Myocyte (in vitro differentiated cells): ENCODE data around the gene ARPC1A. TPM values are rescaled to one million over a fixed set of nuclear protein-coding genes. Genes with fewer than 3 reads are reported as not detected.
"Not testable (repeated sequence)": the region's sequence is repeated elsewhere in the genome, so short reads cannot be mapped to it uniquely, and the experiment has no call there.

Experiments used
- DNase-seq: peaks from one replicate; pipeline ENCODE4 v3.0.0-alpha.2; 2012; ENCODE audit warnings: low read depth
- total RNA-seq: library from RNA; depleted of rRNA; stranded (reverse); fragments of >200 nt; gene quantifications from 2 replicates; pipeline ENCODE4 v1.2.3, GENCODE V29; 2014

Gene ARPC1A
- total RNA-seq, 1 donor from 2014 or later = 116 TPM

GRCh38 chr7:99387239-99387635 is 61.5 kb downstream of the ARPC1A start:
- not testable (repeated sequence) for DNase-seq

DNA sequence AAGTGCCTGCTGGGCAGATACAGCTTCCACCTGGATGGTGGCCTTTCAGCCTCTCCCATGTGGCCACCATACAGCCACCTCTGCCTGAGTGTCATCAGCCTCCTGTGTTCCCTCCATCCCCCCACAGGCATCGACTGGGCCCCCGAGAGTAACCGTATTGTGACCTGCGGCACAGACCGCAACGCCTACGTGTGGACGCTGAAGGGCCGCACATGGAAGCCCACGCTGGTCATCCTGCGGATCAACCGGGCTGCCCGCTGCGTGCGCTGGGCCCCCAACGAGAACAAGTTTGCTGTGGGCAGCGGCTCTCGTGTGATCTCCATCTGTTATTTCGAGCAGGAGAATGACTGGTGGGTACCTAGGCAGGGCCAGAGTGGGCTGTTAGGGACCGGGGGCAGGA is 62.2 kb downstream of the ARPC1A start:
- no peak for DNase-seq

- no peak for DNase-seq
These were observed 64.1 kb downstream of the ARPC1A start for GRCh38 chr7:99389772-99390171.

GRCh38 chr7:99390941-99391602 is 65.4 kb downstream of the ARPC1A start:
- no peak for DNase-seq

GRCh38 chr7:99392046-99392445 is 66.3 kb downstream of the ARPC1A start:
- DNase-seq = no peak

- DNase-seq = no peak
These were observed 67.1 kb downstream of the ARPC1A start for GRCh38 chr7:99392659-99393354.

GRCh38 chr7:99393355-99394187 is 67.9 kb downstream of the ARPC1A start:
- no peak for DNase-seq

GRCh38 chr7:99394188-99394502 is 68.4 kb downstream of the ARPC1A start:
- DNase-seq = no peak

DNA sequence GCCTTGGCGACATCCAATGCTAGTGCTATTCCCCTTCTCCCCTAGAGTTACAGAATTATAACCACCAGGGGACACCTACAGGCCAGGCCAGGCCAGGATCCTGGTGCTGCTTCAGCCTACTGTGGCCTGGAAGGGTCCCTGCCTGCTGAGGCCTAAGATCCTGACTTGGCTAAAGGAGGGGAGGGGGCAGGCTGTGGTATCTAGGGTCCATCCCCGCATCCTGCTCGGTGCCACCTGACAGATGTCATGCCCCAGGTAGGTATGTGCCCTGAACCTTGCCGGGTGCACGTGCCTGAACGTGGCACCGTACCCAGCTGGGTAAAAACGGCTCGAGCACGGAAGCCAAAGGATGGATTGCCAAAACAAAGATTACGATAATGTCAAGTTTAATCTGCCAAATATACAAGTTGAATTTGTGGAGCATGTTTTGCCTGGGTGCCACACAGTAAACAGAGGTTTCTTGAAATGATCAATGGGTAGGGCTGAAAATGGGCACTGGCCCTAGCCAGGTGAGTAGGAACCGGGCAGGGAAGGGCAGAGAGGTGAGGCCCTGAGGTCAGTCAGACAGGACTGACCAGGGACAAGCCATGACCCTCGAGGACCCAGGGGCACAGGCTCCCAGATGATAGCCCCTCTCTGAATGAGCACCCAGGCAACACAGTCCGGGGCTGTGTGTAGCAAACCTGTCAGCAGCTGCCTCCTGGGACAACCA is 70.1 kb downstream of the ARPC1A start:
- no peak for DNase-seq

- DNase-seq = no peak
These were observed 71.0 kb downstream of the ARPC1A start for GRCh38 chr7:99396418-99397296.

DNA sequence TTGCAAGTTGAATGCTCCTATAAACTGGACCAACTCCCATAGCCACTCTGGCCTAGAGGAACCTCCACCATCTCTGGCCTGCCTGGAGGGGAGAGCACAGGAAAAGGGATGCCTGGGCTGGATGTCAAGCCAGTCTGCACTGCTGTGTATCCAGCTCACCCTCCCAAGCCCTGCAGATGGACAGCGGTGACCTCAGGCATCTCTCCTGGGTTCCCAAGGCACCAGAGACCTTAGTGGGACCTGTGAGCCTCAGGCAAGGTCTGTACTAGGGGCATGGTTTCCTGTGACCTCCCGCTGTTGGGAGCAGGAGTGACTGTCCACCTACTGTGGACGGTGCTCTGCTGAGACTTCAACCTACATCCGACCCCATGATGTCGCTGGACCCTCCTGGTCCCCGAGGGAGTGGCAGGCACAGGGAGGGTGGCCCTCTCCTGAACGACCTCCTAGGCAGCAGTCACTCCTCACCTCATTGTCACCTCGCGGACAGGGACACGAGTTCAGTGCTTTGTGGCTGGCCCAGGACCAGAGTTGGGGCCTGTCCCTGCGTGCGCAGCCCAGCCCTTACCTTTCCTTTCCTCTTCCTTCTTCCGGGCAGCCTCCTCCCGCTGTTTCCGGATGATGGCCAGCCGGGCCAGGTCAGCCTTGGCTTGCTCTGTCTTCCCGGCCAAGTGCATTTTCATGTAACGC is 71.7 kb downstream of the ARPC1A start:
- no peak for DNase-seq

DNA sequence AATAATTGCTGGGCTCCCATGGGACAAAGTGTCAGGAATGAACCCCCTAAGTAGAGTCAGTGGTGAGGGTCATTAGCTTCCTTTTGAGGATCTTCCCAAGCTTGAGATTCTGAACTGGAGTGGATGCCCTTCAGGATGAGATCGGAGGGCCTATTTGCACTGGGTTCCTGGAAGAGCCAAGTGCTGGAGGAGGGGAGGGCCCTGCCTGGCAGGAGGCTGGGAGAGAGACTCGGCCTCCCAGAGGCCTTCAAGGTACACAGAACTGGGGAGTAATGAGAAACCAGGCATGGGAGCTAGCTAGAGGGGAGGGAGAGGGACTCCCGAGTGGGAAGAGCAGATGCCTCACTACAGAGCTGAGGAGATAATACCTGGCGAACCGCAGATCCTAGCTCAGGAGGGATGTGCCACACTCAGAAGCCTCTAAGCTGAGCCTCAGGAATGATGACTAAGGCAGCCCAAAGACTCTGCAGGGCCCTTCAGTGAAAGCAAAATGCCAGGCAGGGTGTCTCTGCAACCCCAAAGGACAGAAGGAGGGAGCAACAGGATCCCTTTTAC is 73.3 kb downstream of the ARPC1A start:
- no peak for DNase-seq

DNA sequence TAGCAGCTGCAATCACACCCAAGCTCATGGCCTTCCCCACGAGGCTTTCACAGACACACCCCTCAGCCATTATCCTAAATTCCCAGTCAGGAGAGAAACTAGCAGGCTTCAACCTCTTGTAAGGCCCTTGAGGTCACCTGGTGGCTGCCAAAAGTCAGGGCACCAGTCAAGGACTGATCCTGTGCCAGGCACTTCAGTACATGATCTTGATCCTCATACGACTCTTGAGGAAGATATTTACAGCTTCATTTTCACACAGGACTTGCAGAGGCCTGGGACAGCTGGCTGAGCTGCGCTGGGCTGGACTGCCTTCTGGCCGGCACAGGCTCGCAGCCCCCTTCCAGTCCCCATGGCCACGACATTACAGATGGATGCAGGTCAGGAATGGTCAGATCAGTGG is 73.9 kb downstream of the ARPC1A start:
- peak; percentile 45 for DNase-seq

- no peak for DNase-seq
These were observed 77.2 kb downstream of the ARPC1A start for GRCh38 chr7:99402854-99403253.

GRCh38 chr7:99403764-99404163 is 78.1 kb downstream of the ARPC1A start:
- peak; percentile 24 for DNase-seq

DNA sequence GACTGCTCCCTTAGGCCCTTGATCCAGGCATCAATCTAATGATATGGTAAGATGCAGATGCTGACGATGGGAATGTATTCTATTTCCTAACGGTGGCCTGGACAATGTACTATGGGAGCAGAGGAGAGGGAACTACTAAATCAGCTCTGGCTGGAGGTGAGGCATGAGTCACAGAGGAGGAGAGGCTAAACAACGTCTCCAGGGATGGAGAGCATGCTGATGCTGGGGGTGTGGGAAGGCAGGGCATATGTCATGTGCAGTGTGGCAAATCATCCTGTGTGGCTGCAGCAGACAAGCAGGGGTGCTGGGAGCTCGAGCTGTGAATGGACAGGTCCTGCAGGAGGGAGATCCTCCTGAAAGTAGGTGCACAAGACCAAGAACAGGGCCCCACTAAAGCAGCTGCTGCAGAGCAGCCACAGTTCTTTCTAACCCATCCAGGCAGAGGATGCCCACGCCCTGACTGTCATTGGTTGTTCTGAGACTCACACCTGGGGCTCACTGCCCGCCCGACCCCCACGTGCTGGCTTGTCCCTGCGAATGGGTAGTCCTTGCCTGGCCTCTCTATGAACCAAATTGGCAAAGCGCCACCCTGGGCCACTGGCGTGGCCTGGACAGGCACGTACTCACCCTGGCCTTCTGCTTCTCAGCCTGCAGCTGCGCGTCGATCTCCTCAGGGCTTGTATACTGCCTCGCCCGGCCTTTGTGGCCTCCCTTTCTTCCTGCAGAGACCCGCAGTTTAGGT is 78.7 kb downstream of the ARPC1A start:
- peak; percentile 40 for DNase-seq

GRCh38 chr7:99404977-99405320 is 79.3 kb downstream of the ARPC1A start:
- no peak for DNase-seq

DNA sequence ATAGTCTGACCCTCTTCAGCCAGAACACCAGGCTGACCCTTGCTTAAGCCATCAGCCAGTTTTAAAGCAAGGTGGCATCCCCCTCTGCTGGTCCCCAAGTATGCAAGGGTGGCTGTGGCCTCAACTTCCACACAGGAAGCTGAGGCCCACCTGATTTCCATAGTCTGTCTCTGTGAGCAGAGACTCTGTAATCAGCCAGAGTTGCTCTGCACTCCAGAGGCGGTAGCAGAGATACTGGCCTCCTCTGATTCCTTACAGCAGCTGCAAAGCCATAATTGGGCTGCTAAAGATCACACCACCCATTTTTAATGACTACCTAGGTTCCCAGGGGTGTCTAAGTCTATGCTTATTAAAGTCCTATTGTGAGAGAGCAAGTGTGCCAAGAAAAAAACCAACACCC is 80.9 kb downstream of the ARPC1A start:
- DNase-seq = peak; percentile 59

GRCh38 chr7:99407872-99408378 is 82.2 kb downstream of the ARPC1A start:
- peak; percentile 79 for DNase-seq
